ENCODE results near the gene TMCO4. TPM values are rescaled to one million over a fixed set of nuclear protein-coding genes. Genes with fewer than 3 reads are reported as not detected.

TMCO4 gene
- total RNA-seq, 1 donor from 2014 or later: 24.3 TPM

- ATAC-seq (no peak), DNase-seq (no peak)
- Histone ChIP-seq H3K27me3 (no peaks in the 10 kb centered on the region), H3K9me3 (no peaks in the 10 kb centered on the region), H3K4me3 (no peak overlapping the region), H3K27ac (no peak overlapping the region), H3K36me3 (peaks cover 5% of the 10 kb centered on the region), H3K4me1 (no peaks in the 10 kb centered on the region)
- intact Hi-C loops (cut with DNase I): no loop called here
- TF ChIP-seq, protein P1, sequence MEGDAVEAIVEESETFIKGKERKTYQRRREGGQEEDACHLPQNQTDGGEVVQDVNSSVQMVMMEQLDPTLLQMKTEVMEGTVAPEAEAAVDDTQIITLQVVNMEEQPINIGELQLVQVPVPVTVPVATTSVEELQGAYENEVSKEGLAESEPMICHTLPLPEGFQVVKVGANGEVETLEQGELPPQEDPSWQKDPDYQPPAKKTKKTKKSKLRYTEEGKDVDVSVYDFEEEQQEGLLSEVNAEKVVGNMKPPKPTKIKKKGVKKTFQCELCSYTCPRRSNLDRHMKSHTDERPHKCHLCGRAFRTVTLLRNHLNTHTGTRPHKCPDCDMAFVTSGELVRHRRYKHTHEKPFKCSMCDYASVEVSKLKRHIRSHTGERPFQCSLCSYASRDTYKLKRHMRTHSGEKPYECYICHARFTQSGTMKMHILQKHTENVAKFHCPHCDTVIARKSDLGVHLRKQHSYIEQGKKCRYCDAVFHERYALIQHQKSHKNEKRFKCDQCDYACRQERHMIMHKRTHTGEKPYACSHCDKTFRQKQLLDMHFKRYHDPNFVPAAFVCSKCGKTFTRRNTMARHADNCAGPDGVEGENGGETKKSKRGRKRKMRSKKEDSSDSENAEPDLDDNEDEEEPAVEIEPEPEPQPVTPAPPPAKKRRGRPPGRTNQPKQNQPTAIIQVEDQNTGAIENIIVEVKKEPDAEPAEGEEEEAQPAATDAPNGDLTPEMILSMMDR (IDR thresholded peaks at IDR 0.05): no peak
Observed at GRCh38 chr1:19687414-19687813, 112.3 kb downstream of the TMCO4 start.

GRCh38 chr1:19685994-19686393 lies 113.7 kb downstream of the TMCO4 start:
- no peaks in the 10 kb centered on the region for H3K27me3 ChIP-seq
- H3K36me3 ChIP-seq: peaks cover 13% of the 10 kb centered on the region
- intact Hi-C loops (cut with DNase I): no loop called here
- no peak for DNase-seq
- H3K4me3 ChIP-seq: no peak overlapping the region
- no peak overlapping the region for H3K27ac ChIP-seq
- TF ChIP-seq, protein P1 (IDR thresholded peaks at IDR 0.05): no peak
- no peaks in the 10 kb centered on the region for H3K9me3 ChIP-seq
- H3K4me1 ChIP-seq: no peaks in the 10 kb centered on the region
- no peak for ATAC-seq

DNA sequence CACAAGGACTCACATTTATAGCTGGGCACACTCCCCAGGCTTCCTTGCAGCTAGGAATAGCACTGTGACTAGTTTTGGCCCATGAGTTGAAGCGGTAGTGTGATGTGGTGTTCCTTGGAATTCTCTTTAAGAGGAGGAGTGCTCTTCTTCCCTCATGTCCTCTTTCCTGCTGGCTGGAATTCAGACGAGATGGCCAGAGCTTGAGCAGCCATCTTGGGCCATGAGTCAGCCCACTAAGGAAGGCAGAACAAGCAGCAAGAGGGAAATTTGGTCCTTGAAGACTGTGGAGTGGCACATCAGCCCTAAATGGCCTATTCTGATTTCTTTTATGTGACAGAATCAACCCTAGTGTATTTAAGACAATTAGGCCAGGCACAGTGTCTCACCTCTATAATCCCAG lies 115.0 kb downstream of the TMCO4 start:
- intact Hi-C loops (cut with DNase I): no loop called here
- Histone ChIP-seq H3K36me3 (peaks cover 13% of the 10 kb centered on the region), H3K9me3 (no peaks in the 10 kb centered on the region), H3K4me1 (no peaks in the 10 kb centered on the region), H3K27ac (no peak overlapping the region), H3K4me3 (no peak overlapping the region), H3K27me3 (no peaks in the 10 kb centered on the region)
- TF ChIP-seq, protein P1 (IDR thresholded peaks at IDR 0.05): no peak
- DNase-seq (no peak), ATAC-seq (no peak)

- no peaks in the 10 kb centered on the region for H3K4me1 ChIP-seq
- intact Hi-C loops (cut with DNase I): no loop called here
- TF ChIP-seq, protein P1 (IDR thresholded peaks at IDR 0.05): no peak
- ATAC-seq (no peak), DNase-seq (no peak)
- no peaks in the 10 kb centered on the region for H3K27me3 ChIP-seq
- no peak overlapping the region for H3K27ac ChIP-seq
- peaks cover 13% of the 10 kb centered on the region for H3K36me3 ChIP-seq
- no peaks in the 10 kb centered on the region for H3K9me3 ChIP-seq
- H3K4me3 ChIP-seq: no peak overlapping the region
Observed at GRCh38 chr1:19683351-19683750, 116.4 kb downstream of the TMCO4 start.

DNA sequence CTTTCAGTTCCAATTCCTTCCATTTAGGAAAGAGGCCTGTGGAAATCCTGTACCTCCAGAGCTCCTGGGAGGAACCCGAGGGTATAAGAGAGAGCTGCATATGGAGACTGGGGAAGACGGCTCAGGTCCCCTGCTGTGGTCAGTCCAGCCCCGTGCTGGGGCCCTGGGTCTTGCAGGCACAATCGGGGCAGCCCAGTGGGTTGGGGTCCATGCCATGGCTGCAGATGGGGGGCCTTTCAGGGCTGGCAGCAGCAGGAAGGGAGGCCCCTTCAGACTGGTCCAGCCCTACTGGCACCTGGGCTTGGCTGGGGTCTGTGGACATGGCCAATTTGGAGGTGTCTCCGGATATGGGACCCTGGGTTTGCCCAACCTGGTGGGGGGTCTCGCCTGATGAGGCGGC lies 116.8 kb downstream of the TMCO4 start:
- Histone ChIP-seq H3K4me3 (no peak overlapping the region), H3K4me1 (no peaks in the 10 kb centered on the region), H3K27ac (no peak overlapping the region), H3K36me3 (peaks cover 13% of the 10 kb centered on the region), H3K27me3 (no peaks in the 10 kb centered on the region), H3K9me3 (no peaks in the 10 kb centered on the region)
- ATAC-seq (no peak), DNase-seq (no peak)
- TF ChIP-seq, protein P1 (IDR thresholded peaks at IDR 0.05): no peak
- intact Hi-C loops (cut with DNase I): no loop called here

GRCh38 chr1:19682257-19682656 lies 117.5 kb downstream of the TMCO4 start:
- peaks cover 13% of the 10 kb centered on the region for H3K36me3 ChIP-seq
- no peak overlapping the region for H3K4me3 ChIP-seq
- H3K27me3 ChIP-seq: no peaks in the 10 kb centered on the region
- no peak for ATAC-seq
- no peak for DNase-seq
- H3K9me3 ChIP-seq: no peaks in the 10 kb centered on the region
- no peak overlapping the region for H3K27ac ChIP-seq
- H3K4me1 ChIP-seq: no peaks in the 10 kb centered on the region
- TF ChIP-seq, protein P1 (IDR thresholded peaks at IDR 0.05): no peak
- intact Hi-C loops (cut with DNase I): no loop called here
